GM19328 (cell line): ENCODE measurements around the gene DOK7.

Source experiments
- ATAC-seq: cut with Tn5 transposase; IDR thresholded peaks from one replicate; pipeline ENCODE4 v1.9.1; 2021; ENCODE audit warnings: mild to moderate bottlenecking, moderate library complexity; ENCODE audit not compliant: unreplicated experiment

DOK7 gene

GRCh38 chr4:3473996-3474765 is 11.1 kb downstream of the DOK7 start:
- ATAC-seq = no peak

GRCh38 chr4:3475041-3475712 is 12.1 kb downstream of the DOK7 start:
- ATAC-seq = no peak

GRCh38 chr4:3475713-3476260 is 12.7 kb downstream of the DOK7 start:
- ATAC-seq = no peak

- no peak for ATAC-seq
These were observed 13.2 kb downstream of the DOK7 start for GRCh38 chr4:3476341-3476747.

GRCh38 chr4:3476936-3477749 is 14.0 kb downstream of the DOK7 start:
- no peak for ATAC-seq

- no peak for ATAC-seq
These were observed 14.8 kb downstream of the DOK7 start for GRCh38 chr4:3477750-3478430.

GRCh38 chr4:3478446-3479357 is 15.6 kb downstream of the DOK7 start:
- no peak for ATAC-seq

GRCh38 chr4:3479358-3480101 is 16.4 kb downstream of the DOK7 start:
- ATAC-seq = no peak

- ATAC-seq = no peak
These were observed 17.5 kb downstream of the DOK7 start for GRCh38 chr4:3480528-3481112.

GRCh38 chr4:3481113-3481531 is 18.0 kb downstream of the DOK7 start:
- no peak for ATAC-seq

GRCh38 chr4:3481783-3482393 is 18.8 kb downstream of the DOK7 start:
- no peak for ATAC-seq

GRCh38 chr4:3482707-3483106 is 19.6 kb downstream of the DOK7 start:
- no peak for ATAC-seq

GRCh38 chr4:3483471-3483921 is 20.4 kb downstream of the DOK7 start:
- no peak for ATAC-seq

GRCh38 chr4:3484057-3484973 is 21.2 kb downstream of the DOK7 start:
- no peak for ATAC-seq

GRCh38 chr4:3485011-3485791 is 22.1 kb downstream of the DOK7 start:
- no peak for ATAC-seq

- no peak for ATAC-seq
These were observed 22.9 kb downstream of the DOK7 start for GRCh38 chr4:3485886-3486540.
